GM18867 (cell line): ENCODE results near the gene ST7L.

ENCODE experiments used
- ATAC-seq: cut with Tn5 transposase; IDR thresholded peaks from one replicate; pipeline ENCODE4 v1.9.1; 2021; ENCODE audit warnings: mild to moderate bottlenecking, moderate library complexity; ENCODE audit not compliant: unreplicated experiment

The ST7L gene

DNA sequence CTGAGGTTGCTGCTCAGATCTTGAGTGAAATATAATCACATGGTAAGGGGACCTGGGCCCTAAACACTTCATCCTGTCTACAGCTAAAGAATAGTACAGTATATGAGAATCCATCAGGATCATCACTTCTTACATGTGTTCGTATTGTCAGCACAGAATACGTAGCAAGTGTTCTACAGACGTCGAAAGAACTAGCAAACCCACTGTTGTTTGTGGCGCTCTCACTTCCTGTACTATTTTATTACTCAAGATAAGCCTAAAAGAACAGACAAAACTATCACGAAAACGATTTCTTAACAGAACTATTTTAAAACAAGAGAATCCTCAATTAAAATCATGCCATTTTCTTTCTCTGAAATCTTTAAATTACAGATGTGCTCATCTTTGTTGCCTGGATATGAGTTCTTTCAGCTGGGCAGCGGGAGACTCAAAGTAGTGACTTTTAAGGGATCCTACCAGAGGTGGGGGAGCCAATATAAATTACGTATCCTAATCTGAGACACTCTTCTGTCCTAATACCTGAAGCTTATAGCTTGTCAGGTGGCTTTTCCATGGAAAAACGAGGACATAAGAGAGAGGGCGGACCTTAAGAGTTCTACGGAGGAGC is 724 bp downstream of the ST7L start:
- ATAC-seq, result no peak

DNA sequence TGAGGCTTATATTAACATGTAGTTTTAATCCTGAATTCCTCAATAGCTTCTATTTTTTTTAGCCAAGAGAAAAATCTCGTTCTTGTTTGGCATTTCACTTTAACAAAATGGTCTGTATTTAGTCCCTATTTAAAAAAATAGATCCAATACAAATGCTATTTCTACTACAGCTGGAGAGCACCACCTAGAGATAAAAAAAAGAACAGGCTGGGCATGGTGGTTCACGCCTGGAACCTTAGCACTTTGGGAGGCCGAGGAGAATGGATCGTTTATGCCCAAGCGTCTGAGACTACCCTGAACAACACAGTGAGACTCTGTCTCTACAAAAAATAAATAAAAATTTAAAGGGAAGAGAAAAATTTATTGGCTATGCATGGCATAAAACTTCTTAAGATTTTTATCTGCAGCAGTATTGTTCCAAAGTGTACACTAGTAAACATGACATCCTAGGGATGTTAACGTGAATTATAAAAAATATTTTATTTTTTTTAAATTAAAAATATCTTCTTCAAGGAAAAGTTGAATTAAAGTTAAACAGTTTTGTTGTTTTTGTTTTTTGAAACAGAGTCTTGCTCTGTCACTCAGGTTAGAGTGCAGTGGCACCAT is 4.4 kb downstream of the ST7L start:
- no peak for ATAC-seq

GRCh38 chr1:112605633-112606327 is 13.2 kb downstream of the ST7L start:
- no peak for ATAC-seq

- no peak for ATAC-seq
Measured at GRCh38 chr1:112603541-112603940, 15.4 kb downstream of the ST7L start.

DNA sequence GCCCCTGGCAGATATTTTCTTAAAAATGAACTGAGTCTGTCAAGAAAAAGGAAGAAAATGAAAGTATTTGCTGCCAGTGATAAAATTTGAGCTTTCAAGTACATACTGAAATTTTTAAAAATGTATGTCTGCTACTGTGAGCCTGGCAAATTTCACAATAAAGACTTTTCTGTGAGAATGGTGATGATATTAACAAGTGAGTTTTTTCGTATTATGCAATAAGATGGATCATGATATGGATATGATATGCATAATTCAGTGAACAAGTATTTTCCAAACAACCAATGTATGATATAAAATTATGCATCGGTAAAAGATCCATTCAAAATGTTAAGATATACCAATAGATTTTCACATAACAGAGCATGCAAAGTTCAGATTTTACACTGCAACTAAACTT is 15.9 kb downstream of the ST7L start:
- no peak for ATAC-seq

- no peak for ATAC-seq
Measured at GRCh38 chr1:112599477-112599876, 19.5 kb downstream of the ST7L start.

GRCh38 chr1:112594208-112594876 is 24.6 kb downstream of the ST7L start:
- ATAC-seq, result no peak

DNA sequence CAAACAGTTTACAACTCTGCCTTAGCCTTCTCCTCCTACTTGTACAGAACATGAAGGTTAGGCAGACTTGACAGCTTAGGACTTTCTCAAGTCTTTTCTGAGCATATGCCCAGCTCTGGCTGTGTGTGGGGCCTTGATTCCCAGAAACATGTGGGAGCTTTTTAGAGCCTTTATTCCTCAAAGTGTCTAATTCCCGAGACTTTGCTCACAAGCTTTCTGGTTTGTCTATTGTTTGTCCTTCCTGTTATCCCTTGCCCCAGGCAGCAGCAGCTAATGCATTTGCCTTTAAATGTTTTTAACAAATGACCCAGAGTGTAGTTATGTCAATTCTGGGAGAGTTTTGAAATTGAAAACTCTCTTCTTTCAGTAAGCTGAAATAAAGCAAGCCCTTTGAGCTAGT is 29.2 kb downstream of the ST7L start:
- ATAC-seq, result no peak

DNA sequence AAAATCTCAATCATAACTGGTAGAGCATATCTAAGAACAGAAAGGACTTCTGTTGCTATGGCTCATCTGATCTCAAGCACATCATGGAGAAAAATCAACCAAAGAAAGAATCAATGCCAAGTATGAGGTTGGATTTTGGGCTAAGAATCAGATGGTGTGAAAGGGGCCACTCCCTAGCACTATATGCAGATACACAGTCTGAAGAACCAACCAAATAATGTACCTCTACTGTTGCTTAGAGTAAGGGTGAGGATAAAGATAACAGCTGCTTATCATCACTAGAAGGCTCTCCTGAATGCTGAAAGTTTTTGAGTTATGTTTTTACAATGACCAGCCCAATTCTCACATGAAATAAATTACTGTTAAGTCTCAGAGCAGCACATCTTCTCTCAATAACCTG is 35.6 kb downstream of the ST7L start:
- no peak for ATAC-seq

- no peak for ATAC-seq
Measured at GRCh38 chr1:112581586-112582192, 37.3 kb downstream of the ST7L start.

GRCh38 chr1:112579801-112580510 is 39.0 kb downstream of the ST7L start:
- no peak for ATAC-seq

- no peak for ATAC-seq
Measured at GRCh38 chr1:112576240-112576639, 42.7 kb downstream of the ST7L start.

DNA sequence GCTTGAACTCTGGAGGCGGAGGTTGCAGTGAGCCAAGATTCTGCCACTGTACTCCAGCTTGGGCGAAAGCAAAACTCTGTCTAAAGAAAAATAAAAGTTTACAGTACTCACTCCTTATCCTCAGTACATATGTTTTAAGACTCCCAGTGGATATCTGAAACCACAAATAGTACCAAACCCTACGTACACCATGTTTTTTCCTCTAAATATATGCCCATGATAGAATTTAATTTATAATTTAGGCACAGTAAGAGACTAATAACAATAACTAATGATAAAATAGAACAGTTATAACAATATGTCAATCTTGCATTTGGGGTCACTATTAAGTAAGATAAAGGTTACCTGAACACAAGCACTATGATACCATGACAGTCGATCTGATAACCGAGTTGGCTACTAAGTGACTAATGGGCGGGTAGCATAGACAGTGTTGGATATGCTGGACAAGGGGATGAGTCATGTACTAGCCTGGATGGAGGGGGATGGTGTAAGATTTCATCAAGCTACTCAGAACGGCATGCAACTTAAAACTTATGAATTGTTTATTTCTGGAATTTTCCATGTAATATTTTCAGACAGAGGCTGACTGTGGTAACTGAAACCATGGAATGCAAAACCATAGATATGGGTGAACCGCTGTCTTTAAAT is 43.7 kb downstream of the ST7L start:
- ATAC-seq, result no peak

DNA sequence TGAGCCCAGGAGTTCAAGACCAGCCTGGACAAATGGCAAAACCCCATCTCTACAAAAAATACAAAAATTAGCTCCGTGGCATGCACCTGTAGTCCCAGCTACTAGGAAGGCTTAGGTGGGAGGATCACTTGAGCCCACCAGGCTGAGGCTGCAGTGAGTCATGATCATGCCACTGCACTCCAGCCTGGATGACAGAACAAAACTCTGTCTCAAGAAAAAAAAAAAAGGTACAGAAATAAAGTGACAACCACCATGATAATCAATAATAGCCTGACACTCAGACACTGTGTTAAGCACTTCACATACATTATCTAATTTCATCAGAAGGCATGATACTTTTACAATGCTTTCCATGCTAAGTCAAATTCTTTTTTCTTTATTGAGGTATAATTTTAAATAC is 53.1 kb downstream of the ST7L start:
- no peak for ATAC-seq

DNA sequence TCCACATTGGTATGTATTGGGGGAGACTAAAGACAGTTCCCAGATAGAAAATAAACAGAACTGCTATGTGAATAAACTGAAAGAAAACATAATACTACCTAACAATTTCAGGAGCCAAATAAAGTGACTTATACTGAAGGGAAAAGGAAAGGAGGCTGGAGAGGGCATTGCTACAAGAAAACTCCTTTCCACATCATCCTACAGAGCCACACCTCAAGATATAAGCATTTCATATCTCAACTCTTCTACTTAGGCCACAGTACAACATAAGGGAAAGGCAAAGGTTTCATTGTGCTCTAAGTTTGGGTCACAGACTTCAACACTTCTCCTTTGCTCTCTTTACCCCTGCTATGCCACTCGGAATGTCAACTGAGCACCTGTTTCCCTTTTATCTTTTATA is 54.9 kb downstream of the ST7L start:
- no peak for ATAC-seq

DNA sequence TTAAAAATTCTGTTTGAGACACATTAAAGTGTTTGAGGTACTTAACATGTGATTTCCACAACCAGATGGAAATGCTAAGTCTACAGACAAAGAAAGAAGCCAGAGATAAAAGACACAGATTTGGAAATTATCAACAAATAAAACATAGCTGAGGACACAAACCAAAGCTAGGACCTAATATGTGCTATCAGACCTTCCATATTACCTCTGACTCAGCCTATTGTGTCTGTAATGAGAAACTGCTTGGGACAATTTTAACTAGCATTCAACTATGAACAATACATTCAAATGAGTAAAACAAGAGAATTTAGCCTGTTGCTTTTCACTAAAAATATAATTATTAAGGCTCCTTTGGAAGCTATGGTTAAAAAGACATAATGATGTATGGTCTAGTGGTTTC is 55.6 kb downstream of the ST7L start:
- ATAC-seq, result no peak

GRCh38 chr1:112558634-112559033 is 60.3 kb downstream of the ST7L start:
- ATAC-seq, result no peak

DNA sequence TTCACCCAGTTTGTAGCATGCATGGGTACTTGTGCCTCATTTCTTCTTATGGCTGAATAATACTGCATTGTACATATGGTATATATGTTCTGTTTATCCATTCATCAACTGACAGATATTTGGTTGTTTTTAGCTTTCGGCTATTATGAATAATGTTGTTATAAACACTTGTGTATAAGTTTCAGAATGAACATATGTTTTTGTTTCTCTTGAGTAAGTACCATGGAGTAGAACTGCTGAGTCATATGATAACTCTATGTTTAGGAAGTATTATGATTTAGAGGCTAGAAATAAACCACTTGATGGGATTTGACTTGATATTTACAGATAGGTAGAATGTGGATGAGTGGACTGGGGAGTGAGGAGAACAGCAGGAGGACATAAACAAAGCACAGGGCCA is 61.6 kb downstream of the ST7L start:
- no peak for ATAC-seq

DNA sequence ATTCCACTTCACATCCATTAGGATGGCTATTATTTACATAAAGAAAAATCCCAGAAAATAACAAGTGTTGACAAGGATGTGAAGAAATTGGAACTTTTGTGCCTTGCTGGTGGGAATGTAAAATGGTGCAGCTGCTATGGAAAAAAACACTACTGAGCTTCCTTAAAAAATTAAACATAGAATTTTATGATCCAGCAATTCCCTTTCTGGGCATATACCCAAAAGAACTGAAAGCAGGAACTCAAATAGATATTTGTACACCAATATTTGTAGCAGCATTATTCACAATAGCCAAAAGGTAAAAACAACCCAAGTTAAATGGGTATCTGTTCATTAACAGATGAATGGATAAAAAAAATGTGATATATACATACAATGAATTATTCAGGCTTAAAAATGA is 64.5 kb downstream of the ST7L start:
- no peak for ATAC-seq

DNA sequence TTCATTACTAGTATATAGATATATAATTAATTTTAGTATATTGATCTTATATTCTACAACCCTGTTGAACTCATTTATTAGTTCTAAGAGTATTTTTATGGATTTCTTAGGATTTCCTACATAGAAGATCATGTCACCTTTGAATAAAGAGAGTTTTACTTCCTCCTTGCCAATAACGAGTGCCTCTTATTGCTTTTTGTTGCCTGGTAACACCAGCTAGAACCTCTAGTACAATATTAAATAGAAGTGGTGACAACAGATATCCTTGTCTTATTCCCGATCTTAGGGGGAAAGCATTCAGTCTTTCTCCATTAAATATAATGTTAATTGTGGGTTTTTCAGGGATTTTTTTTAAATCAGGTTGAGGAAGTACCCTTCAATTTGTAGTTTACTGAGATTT is 69.4 kb downstream of the ST7L start:
- no peak for ATAC-seq
